Lung (tissue), 16 donors: ENCODE results near the gene RNPEPL1. TPM values are rescaled to one million over a fixed set of nuclear protein-coding genes. Genes with fewer than 3 reads are reported as not detected.

Source experiments
- ATAC-seq: fragments of 200-7000 bp; cut with Tn5 transposase; one replicate; pipeline ENCODE4 v1.9.1; 2020; ENCODE audit warnings: moderate number of reproducible peaks; ENCODE audit not compliant: insufficient read depth, low FRiP score
- DNase-seq, 3 donors: peaks; one replicate each; pipeline ENCODE4 v3.0.0-alpha.2; 2013 to 2017
- H3K27ac ChIP-seq, 2 donors: one replicate each; pipeline ENCODE4 v1.5.1; 2013; ENCODE audit warnings: mild to moderate bottlenecking in 2 of 2, moderate library complexity in 2 of 2, control low read depth in 1 of 2, inconsistent platforms in 1 of 2, low read depth in 1 of 2, low read length in 1 of 2
- H3K27me3 ChIP-seq, 3 donors: one replicate each; pipeline ENCODE4 v1.5.1; 2013; ENCODE audit warnings: low read length in 2 of 3; ENCODE audit not compliant: control insufficient read depth in 3 of 3, insufficient read depth in 3 of 3
- H3K36me3 ChIP-seq, 4 donors: one replicate each; pipeline ENCODE4 v1.5.1; 2013; ENCODE audit warnings: low read length in 4 of 4, mild to moderate bottlenecking in 1 of 4, moderate library complexity in 1 of 4; ENCODE audit not compliant: control insufficient read depth in 4 of 4, insufficient read depth in 4 of 4
- H3K4me1 ChIP-seq, 5 donors: one replicate each; pipeline ENCODE4 v1.5.1; 2013; ENCODE audit warnings: low read length in 5 of 5, mild to moderate bottlenecking in 2 of 5, moderate library complexity in 1 of 5; ENCODE audit not compliant: control insufficient read depth in 5 of 5, insufficient read depth in 5 of 5
- H3K4me3 ChIP-seq: one replicate; pipeline ENCODE4 v1.5.1; 2013; ENCODE audit warnings: mild to moderate bottlenecking, control low read depth, moderate library complexity
- H3K9ac ChIP-seq, 2 donors: one replicate each; pipeline ENCODE4 v1.5.1; 2013; ENCODE audit warnings: low read length in 2 of 2, control low read depth in 1 of 2; ENCODE audit not compliant: insufficient read depth in 1 of 2
- H3K9me3 ChIP-seq, 4 donors: one replicate each; pipeline ENCODE4 v1.5.1; 2013; ENCODE audit warnings: low read length in 3 of 4, mild to moderate bottlenecking in 1 of 4, moderate library complexity in 1 of 4; ENCODE audit not compliant: control insufficient read depth in 4 of 4, insufficient read depth in 3 of 4
- CTCF ChIP-seq: IDR thresholded peaks from 2 replicates; pipeline ENCODE4 v1.5.1; 2012; ENCODE audit warnings: mild to moderate bottlenecking; ENCODE audit errors: control extremely low read depth, extremely low read depth
- WGBS, 2 donors: extraction: QIAGEN DNeasy Blood & Tissue Kit; methylation state at CpG; one replicate each; pipeline ENCODE4 v1.1.7; 2013; 5-methylcytosine and 5-hydroxymethylcytosine counted together
- long read RNA-seq, 5 donors: transcript quantifications; one replicate each; lab custom pipeline, GENCODE V29; 2026
- polyA plus RNA-seq, 2 donors: library from polyadenylated mRNA; stranded (reverse); fragments of 200-250 nt; gene quantifications; one replicate each; pipeline ENCODE4 v1.2.1, GENCODE V29; 2013
- total RNA-seq, 2 donors: library from RNA; depleted of rRNA in 1 of 2; stranded (reverse); fragments of >200 nt in 1 of 2; gene quantifications; one replicate each; pipeline ENCODE4 v1.2.1, GENCODE V29; 2014 to 2021
- donor health status: control.
- donor health status: control.
- donor health status: Bipolar disorder and iron deficiency.
- donor health status: healthy.
- donor health status: DM: yes; HTN: yes; CAD: no.

The RNPEPL1 gene, protein sequence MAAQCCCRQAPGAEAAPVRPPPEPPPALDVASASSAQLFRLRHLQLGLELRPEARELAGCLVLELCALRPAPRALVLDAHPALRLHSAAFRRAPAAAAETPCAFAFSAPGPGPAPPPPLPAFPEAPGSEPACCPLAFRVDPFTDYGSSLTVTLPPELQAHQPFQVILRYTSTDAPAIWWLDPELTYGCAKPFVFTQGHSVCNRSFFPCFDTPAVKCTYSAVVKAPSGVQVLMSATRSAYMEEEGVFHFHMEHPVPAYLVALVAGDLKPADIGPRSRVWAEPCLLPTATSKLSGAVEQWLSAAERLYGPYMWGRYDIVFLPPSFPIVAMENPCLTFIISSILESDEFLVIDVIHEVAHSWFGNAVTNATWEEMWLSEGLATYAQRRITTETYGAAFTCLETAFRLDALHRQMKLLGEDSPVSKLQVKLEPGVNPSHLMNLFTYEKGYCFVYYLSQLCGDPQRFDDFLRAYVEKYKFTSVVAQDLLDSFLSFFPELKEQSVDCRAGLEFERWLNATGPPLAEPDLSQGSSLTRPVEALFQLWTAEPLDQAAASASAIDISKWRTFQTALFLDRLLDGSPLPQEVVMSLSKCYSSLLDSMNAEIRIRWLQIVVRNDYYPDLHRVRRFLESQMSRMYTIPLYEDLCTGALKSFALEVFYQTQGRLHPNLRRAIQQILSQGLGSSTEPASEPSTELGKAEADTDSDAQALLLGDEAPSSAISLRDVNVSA
- total RNA-seq (10 to 100 TPM; 24.5 to 94.8 TPM), polyA plus RNA-seq (100 to 1,000 TPM in 1 of 2 donors, 10 to 100 TPM in 1; 81.6 to 235 TPM)
- long read RNA-seq, donor 1, full-length matches to known transcripts = 7 of 7 reads
- long read RNA-seq, donor 1, partial matches to known transcripts = 0 of 7 reads
- long read RNA-seq, donor 1, other reads (novel, unspliced or antisense) = 0 of 7 reads
- long read RNA-seq, donor 2, full-length matches to known transcripts = 2 of 2 reads
- long read RNA-seq, donor 2, partial matches to known transcripts = 0 of 2 reads
- long read RNA-seq, donor 2, other reads (novel, unspliced or antisense) = 0 of 2 reads
- long read RNA-seq, donor 3, full-length matches to known transcripts = 4 of 4 reads
- long read RNA-seq, donor 3, partial matches to known transcripts = 0 of 4 reads
- long read RNA-seq, donor 3, other reads (novel, unspliced or antisense) = 0 of 4 reads
- long read RNA-seq, donor 4, full-length matches to known transcripts = 2 of 2 reads
- long read RNA-seq, donor 4, partial matches to known transcripts = 0 of 2 reads
- long read RNA-seq, donor 4, other reads (novel, unspliced or antisense) = 0 of 2 reads
- long read RNA-seq, donor 5, full-length matches to known transcripts = 9 of 9 reads
- long read RNA-seq, donor 5, partial matches to known transcripts = 0 of 9 reads
- long read RNA-seq, donor 5, other reads (novel, unspliced or antisense) = 0 of 9 reads

GRCh38 chr2:240567872-240568677 lies at the start of gene RNPEPL1:
TSS of gene RNPEPL1 (plus strand) at chr2:240568484. CDS start at chr2:240568587, 103 bp downstream.
- H3K4me3 ChIP-seq = peak within 1 kb of the TSS; percentile 79
- H3K27me3 ChIP-seq = peaks cover 0 to 4% (median 0%) of the 10 kb centered on the region in 3 donors
- TF ChIP-seq CTCF = no peak
- peak within 1 kb of the TSS; percentile 90 to 94 for H3K27ac ChIP-seq
- no peaks in the 10 kb centered on the region for H3K9me3 ChIP-seq
- ATAC-seq (no peak), DNase-seq (peak; percentile 25 to 58 (median 26))
- WGBS, 2 donors = 0 to 1% methylated on average over 24 to 106 of the region's 106 CpGs
- peaks cover 0 to 42% (median 20%) of the 10 kb centered on the region in 5 donors for H3K4me1 ChIP-seq
- H3K36me3 ChIP-seq = peaks cover 0 to 12% (median 0%) of the 10 kb centered on the region in 4 donors
- H3K9ac ChIP-seq = peak within 1 kb of the TSS in 1 of 2 donors; percentile 63

DNA sequence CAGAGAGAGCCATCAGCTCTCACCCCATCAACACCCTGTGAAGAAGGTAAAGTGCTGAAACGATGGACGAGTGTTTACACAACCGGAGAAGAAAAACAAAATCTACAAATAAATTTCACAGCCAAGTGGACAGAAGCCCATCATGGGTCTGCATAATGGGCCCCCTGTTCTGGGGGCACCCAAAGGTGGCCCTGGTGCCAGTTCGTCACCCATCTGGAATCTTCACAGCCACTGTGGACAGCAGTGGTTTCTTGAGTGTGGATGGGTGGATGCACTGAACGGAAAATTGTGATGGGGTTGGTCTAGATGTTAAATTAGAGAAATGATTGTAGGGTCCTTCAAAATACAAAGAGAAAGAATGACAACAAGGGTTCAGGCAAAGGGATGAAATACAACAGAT lies 49.3 kb upstream of the RNPEPL1 start:
- TF ChIP-seq CTCF = no peak
- peaks cover 0 to 4% (median 0%) of the 10 kb centered on the region in 4 donors for H3K9me3 ChIP-seq
- H3K36me3 ChIP-seq = peaks cover 0 to 9% (median 0%) of the 10 kb centered on the region in 4 donors
- H3K9ac ChIP-seq = no peak overlapping the region
- H3K27ac ChIP-seq = no peak overlapping the region
- peaks cover 0 to 11% (median 5%) of the 10 kb centered on the region in 3 donors for H3K27me3 ChIP-seq
- ATAC-seq (no peak), DNase-seq (no peak)
- no peak overlapping the region for H3K4me3 ChIP-seq
- H3K4me1 ChIP-seq = peaks cover 0 to 13% (median 3%) of the 10 kb centered on the region in 5 donors
- WGBS, 2 donors = 88 to 90% methylated on average over 5 of the region's 5 CpGs
